Mucosa of rectum (tissue), 2 donors: ENCODE results near the gene SAPCD1.

Source experiments
- H3K27ac ChIP-seq, 2 donors: one replicate each; pipeline ENCODE4 v1.7.0; 2013; ENCODE audit warnings: inconsistent platforms in 2 of 2, low read depth in 2 of 2, low read length in 2 of 2
- H3K27me3 ChIP-seq, 2 donors: one replicate each; pipeline ENCODE4 v1.7.0; 2013; ENCODE audit warnings: low read length in 2 of 2; ENCODE audit not compliant: control insufficient read depth in 2 of 2, insufficient read depth in 2 of 2
- H3K36me3 ChIP-seq, 2 donors: one replicate each; pipeline ENCODE4 v1.7.0; 2013; ENCODE audit warnings: low read length in 2 of 2; ENCODE audit not compliant: control insufficient read depth in 2 of 2, insufficient read depth in 2 of 2
- H3K4me1 ChIP-seq, 2 donors: one replicate each; pipeline ENCODE4 v1.7.0; 2013; ENCODE audit warnings: low read length in 2 of 2, mild to moderate bottlenecking in 1 of 2; ENCODE audit not compliant: control insufficient read depth in 2 of 2, insufficient read depth in 2 of 2
- H3K4me3 ChIP-seq, 2 donors: one replicate each; pipeline ENCODE4 v1.7.0; 2013; ENCODE audit warnings: low read length in 2 of 2
- H3K9ac ChIP-seq, 2 donors: one replicate each; pipeline ENCODE4 v1.7.0; 2013; ENCODE audit warnings: low read length in 2 of 2, low read depth in 1 of 2, mild to moderate bottlenecking in 1 of 2
- H3K9me3 ChIP-seq, 2 donors: one replicate each; pipeline ENCODE4 v1.7.0; 2013; ENCODE audit warnings: low read length in 2 of 2; ENCODE audit not compliant: control insufficient read depth in 2 of 2
- donor health status: healthy.
- donor health status: Normal muscosa, but diverticular disease.

Gene SAPCD1

DNA sequence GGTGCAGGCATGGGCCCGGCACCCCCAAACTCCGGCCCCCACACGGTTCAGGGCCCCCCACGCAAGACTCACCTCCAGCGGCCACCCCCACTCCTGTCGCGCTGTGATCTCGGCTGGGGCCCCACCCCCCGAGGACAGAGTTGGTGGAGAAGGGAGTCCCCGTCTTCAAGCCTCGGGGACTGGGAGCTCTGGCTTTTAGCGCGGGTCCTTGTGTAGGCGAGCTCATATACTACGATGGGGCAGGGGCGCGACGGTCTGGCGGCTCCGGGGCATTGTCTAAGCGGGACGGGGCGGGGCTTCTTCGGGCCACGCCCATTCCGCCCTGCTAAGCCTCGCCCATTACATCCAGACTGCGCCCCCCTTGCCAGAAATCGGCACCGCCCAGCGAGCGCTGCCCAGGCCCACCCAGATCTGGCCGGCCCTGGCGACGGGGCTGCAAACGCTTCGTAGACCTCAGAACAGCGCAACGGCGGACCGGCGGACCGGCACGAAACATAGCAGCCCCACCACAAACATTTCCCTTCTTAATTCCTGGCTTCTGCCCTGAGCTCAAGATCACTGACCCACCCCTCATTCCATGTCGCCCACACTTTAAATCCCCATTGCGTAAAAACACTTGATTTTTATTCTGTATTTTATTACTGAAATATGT, 32.4 kb upstream of the SAPCD1 start:
- peaks cover 45 to 46% of the 10 kb centered on the region in 2 donors for H3K36me3 ChIP-seq
- H3K27me3 ChIP-seq: no peaks in the 10 kb centered on the region
- peaks cover 45 to 52% of the 10 kb centered on the region in 2 donors for H3K4me1 ChIP-seq
- peak overlapping the region; percentile 78 to 84 for H3K9ac ChIP-seq
- H3K9me3 ChIP-seq: no peaks in the 10 kb centered on the region
- H3K27ac ChIP-seq: peak overlapping the region; percentile 98
- peak overlapping the region; percentile 84 to 93 for H3K4me3 ChIP-seq

DNA sequence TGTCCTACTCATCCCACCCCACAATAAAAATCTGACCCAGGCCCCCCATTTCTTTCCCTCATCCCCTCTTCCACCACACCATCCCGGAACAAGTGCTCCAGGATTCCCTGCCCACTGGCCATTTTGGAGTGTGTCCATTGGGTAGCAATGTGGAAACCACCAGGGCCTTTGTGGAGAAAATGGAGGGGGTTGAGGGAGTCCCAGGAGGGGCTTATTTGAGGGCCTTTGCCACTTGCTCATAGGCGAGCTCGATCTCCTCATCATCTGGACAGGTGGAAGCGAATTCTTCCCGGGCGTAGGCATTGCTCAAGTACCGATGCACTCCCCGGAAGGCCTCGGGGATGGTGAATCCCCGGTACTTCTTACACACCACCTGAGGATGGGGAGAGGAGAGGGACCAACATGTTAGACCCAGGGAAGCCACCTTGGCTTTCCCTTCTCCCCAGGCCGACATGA, 31.8 kb upstream of the SAPCD1 start:
- Histone ChIP-seq H3K4me3 (peak overlapping the region in 1 of 2 donors; percentile 93), H3K27ac (peak overlapping the region; percentile 98), H3K9me3 (no peaks in the 10 kb centered on the region), H3K27me3 (no peaks in the 10 kb centered on the region), H3K9ac (peak overlapping the region in 1 of 2 donors; percentile 60), H3K36me3 (peaks cover 45 to 46% of the 10 kb centered on the region in 2 donors), H3K4me1 (peaks cover 45 to 52% of the 10 kb centered on the region in 2 donors)

GRCh38 chr6:31732029-31732428, 30.4 kb upstream of the SAPCD1 start:
- H3K27ac ChIP-seq: peak overlapping the region in 1 of 2 donors; percentile 12
- peaks cover 36 to 39% of the 10 kb centered on the region in 2 donors for H3K36me3 ChIP-seq
- no peaks in the 10 kb centered on the region for H3K27me3 ChIP-seq
- H3K9ac ChIP-seq: no peak overlapping the region
- H3K9me3 ChIP-seq: no peaks in the 10 kb centered on the region
- H3K4me1 ChIP-seq: peaks cover 42 to 45% of the 10 kb centered on the region in 2 donors
- no peak overlapping the region for H3K4me3 ChIP-seq

GRCh38 chr6:31733734-31734133, 28.7 kb upstream of the SAPCD1 start:
- Histone ChIP-seq H3K4me1 (peaks cover 42 to 43% of the 10 kb centered on the region in 2 donors), H3K36me3 (peaks cover 29 to 34% of the 10 kb centered on the region in 2 donors), H3K4me3 (peak overlapping the region; percentile 96 to 99), H3K9me3 (no peaks in the 10 kb centered on the region), H3K9ac (peak overlapping the region; percentile 92 to 98), H3K27me3 (no peaks in the 10 kb centered on the region), H3K27ac (peak overlapping the region; percentile 96 to 97)

GRCh38 chr6:31734247-31734820, 28.1 kb upstream of the SAPCD1 start:
- Histone ChIP-seq H3K9ac (peak overlapping the region; percentile 92 to 98), H3K27ac (peak overlapping the region; percentile 96 to 97), H3K4me3 (peak overlapping the region; percentile 96 to 99), H3K9me3 (no peaks in the 10 kb centered on the region), H3K4me1 (peaks cover 44% of the 10 kb centered on the region in 2 donors), H3K36me3 (peaks cover 29 to 34% of the 10 kb centered on the region in 2 donors), H3K27me3 (no peaks in the 10 kb centered on the region)

DNA sequence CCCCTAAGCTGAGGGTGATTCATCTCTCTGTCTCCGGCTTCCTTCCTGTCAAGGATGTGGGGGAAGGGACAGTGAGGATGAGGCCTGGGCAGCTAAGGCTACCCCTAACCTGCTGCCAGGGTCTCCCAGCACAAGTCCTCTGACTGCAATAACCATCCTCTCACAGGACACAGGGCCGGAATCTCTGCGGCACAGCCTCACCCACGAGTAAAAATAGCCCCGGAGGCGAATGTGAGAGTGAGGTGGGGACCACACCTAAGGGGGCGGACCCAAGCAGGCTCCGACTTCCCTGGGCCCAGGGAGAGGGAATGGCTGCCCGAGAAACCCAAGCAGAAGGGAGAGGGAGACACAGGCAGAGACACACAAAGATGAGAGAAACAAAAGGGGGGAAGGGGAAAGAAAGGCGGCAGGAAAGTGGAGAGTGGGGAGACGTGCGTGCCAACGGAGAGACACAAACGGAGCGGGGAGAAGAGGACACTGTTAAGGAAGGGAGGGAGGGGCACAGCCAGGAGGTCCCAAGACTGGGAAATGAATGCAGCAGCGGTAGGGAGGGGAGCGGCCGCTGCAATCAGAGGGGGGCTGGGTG, 27.5 kb upstream of the SAPCD1 start:
- H3K9ac ChIP-seq: peak overlapping the region; percentile 92 to 98
- no peaks in the 10 kb centered on the region for H3K9me3 ChIP-seq
- peaks cover 29 to 34% of the 10 kb centered on the region in 2 donors for H3K36me3 ChIP-seq
- peak overlapping the region; percentile 96 to 97 for H3K27ac ChIP-seq
- H3K4me1 ChIP-seq: peaks cover 46 to 47% of the 10 kb centered on the region in 2 donors
- H3K27me3 ChIP-seq: no peaks in the 10 kb centered on the region
- peak overlapping the region; percentile 96 to 99 for H3K4me3 ChIP-seq

DNA sequence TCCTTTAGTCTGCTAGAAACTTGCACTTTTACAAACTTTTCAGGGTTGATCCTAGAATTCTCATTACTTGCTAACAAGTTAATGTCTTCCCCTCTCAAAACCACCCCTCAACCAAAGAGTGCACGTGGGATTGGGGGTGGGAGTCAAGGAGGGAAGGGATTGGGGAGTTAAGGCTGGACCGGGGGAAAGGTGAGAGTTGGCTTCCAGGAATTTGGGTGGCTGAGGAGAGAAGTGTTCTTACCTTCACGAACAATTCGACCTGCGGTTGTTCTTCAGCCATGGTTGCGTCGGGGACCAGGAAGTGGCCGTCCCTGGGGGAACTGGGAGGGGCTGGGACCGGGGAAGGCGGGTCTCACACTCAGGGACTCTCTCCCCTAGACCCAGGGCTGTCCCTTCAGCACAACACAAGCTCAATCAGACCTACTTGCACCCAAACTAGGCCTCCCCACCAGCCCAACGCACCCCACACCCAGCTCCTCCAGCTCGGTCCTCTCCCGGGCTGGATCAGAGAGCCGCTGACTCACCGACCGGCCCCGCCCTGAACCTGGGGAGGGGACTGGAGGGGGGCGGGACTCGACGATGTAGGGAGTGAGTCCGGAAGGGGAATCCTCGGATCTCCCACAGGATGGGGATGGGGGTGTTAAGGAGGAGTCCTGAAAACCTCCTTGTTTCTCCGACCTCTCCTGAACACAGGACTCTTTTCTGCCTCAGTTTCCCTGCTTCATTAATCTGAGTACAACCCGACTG, 26.3 kb upstream of the SAPCD1 start, which contains the start of gene CLIC1:
CLIC1 (minus strand) TSS at position 510 of the 747 bp plus-strand sequence; CDS start at position 280, 230 bp downstream.
- H3K27me3 ChIP-seq: no peaks in the 10 kb centered on the region
- peak within 1 kb of the TSS; percentile 96 to 97 for H3K27ac ChIP-seq
- H3K9ac ChIP-seq: peak within 1 kb of the TSS; percentile 92 to 98
- peaks cover 25 to 27% of the 10 kb centered on the region in 2 donors for H3K36me3 ChIP-seq
- H3K9me3 ChIP-seq: no peaks in the 10 kb centered on the region
- H3K4me1 ChIP-seq: peaks cover 44 to 46% of the 10 kb centered on the region in 2 donors
- peak within 1 kb of the TSS; percentile 96 to 99 for H3K4me3 ChIP-seq

DNA sequence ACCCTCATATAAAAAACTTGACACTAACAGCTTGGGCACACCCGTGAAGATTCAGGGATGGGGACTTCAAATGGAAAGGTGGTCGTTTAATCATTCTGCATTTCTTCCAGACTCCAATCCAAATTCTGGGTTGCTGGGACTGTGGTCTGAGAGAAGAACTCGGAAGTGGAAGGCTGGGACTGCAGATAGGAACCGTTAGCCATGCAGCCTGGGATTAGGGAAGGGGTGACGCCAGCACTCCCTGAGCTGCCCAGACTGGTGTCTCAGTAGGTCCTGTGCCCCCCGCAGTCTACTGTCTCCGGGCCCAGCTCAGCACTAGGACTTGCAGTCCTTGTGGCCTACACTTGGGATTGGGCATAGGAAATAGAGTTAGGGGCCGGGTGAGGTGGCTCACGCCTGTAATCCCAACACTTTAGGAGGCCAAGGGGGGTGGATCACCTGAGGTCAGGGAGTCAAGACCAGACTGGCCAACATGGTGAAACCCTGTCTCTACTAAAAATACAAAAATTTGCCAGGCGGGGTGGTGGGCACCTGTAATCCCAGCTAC, 25.6 kb upstream of the SAPCD1 start:
- Histone ChIP-seq H3K9me3 (no peaks in the 10 kb centered on the region), H3K9ac (peak overlapping the region; percentile 92 to 98), H3K36me3 (peaks cover 22 to 26% of the 10 kb centered on the region in 2 donors), H3K4me3 (peak overlapping the region; percentile 96 to 99), H3K4me1 (peaks cover 44 to 46% of the 10 kb centered on the region in 2 donors), H3K27ac (peak overlapping the region; percentile 96 to 97), H3K27me3 (no peaks in the 10 kb centered on the region)

DNA sequence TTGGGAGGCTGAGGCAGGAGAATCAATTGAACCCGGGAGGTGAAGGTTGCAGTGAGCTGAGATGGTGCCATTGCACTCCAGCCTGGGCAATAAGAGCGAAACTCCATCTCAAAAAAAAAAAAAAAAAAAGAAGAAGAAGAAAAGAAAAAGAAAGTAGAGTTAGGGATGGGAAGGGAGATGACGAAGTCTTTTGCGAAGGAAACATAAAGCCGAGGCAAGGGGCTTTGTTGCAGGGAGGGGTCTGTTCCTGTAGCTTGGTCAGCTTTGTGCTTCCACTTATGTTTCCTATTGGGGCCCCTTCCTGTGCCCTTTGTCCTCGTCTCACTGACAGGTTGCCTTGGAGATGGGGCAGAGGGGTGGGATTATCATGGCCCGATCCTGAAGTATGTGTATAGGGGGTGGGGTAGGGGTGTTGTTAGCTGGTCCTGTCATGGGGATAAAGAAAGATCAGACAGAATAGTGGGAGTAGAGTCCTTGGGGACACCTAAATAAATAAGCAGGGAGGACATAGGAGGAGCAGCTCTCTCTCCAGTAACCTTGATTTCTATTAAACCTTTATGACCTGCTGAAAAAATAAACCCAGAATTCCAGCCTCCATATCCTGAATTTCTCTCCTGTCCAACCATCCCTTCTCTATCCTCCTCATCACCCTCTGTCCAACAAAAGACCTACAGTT, 25.0 kb upstream of the SAPCD1 start:
- peaks cover 44 to 46% of the 10 kb centered on the region in 2 donors for H3K4me1 ChIP-seq
- peak overlapping the region; percentile 2 to 87 for H3K4me3 ChIP-seq
- H3K9me3 ChIP-seq: no peaks in the 10 kb centered on the region
- peak overlapping the region; percentile 54 to 72 for H3K9ac ChIP-seq
- H3K27ac ChIP-seq: peak overlapping the region; percentile 96 to 97
- no peaks in the 10 kb centered on the region for H3K27me3 ChIP-seq
- peaks cover 16 to 23% of the 10 kb centered on the region in 2 donors for H3K36me3 ChIP-seq
